ENCODE results near the gene ATXN1. TPM values are rescaled to one million over a fixed set of nuclear protein-coding genes. Genes with fewer than 3 reads are reported as not detected.

The ATXN1 gene
- total and polyA plus RNA-seq, 2 of the 8 experiments (the other 6 are each of a cell fraction or from before 2014, with no cell fraction given), result 1.6 to 4.0 TPM

DNA sequence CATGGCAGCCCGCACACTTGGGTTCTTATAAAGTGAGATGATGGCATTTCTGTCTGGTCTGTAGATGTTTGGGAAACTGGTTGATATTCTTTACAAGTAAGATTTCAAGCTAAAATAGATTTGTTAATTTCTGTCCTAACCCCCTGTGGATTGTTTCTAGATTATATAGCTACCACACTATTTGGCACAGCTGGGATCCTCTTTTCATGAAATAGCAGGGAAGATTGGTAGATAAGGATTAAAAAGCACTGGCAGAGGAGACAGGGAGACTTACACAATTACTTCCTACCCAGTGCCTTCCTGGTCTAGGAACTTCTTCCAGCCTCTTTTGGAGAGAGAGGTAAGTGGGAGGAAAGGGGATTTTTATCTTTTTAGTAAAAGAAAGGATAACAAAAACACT lies 13.2 kb upstream of the ATXN1 start:
- no peak for FAIRE-seq
- no peaks in the 10 kb centered on the region for H3K79me2 ChIP-seq (ENCODE audit: control insufficient read depth in 1 of 2, insufficient read depth in 2 of 2, low read length in 2 of 2)
- H4K8ac ChIP-seq (ENCODE audit: extremely low read depth, insufficient read depth, low read length), result no peak overlapping the region
- no peak overlapping the region for H2BK120ac ChIP-seq (replicated peaks; ENCODE audit: low read depth, low read length)
- no peak for DNase-seq (ENCODE audit: low read depth in 1 of 2, low spot score in 2 of 2)
- 0 out of 4 replicates have a peak, but pooled peaks cover 0 to 5% of the 10 kb centered on the region in 2 experiments for H3K9me3 ChIP-seq (ENCODE audit: insufficient read depth in 2 of 2, low read depth in 1 of 2, low read length in 1 of 2)
- no peak overlapping the region for H3K4me2 ChIP-seq (ENCODE audit: insufficient read depth in 1 of 2, low read depth in 2 of 2, low read length in 2 of 2)
- no peaks in the 10 kb centered on the region for H4K20me1 ChIP-seq (replicated peaks in 1 of 2; ENCODE audit: control insufficient read depth in 1 of 2, insufficient read depth in 2 of 2, low read length in 2 of 2)
- no peak overlapping the region for H3K56ac ChIP-seq (replicated peaks; ENCODE audit: insufficient read length, low read depth, low read length)
- no peak overlapping the region for H2BK5ac ChIP-seq (ENCODE audit: low read depth, low read length)
- no peak overlapping the region for H3K4me3 ChIP-seq (ENCODE audit: extremely low read depth in 1 of 4, insufficient read depth in 2 of 4, low read depth in 3 of 4, low read length in 4 of 4)
- no peak overlapping the region for H3K9ac ChIP-seq (replicated peaks in 1 of 4; ENCODE audit: extremely low read depth in 1 of 4, low read depth in 3 of 4, low read length in 3 of 4)
- no peak overlapping the region for H3K4ac ChIP-seq (replicated peaks; ENCODE audit: insufficient read length, low read depth, low read length)
- H3K18ac ChIP-seq (ENCODE audit: extremely low read depth, low read length), result no peak overlapping the region
- no peak overlapping the region for H4K5ac ChIP-seq (ENCODE audit: insufficient read length, low read depth, low read length)
- H2BK12ac ChIP-seq (ENCODE audit: low read depth, low read length), result no peak overlapping the region
- TF ChIP-seq FOSL1 (IDR thresholded peaks at IDR 0.05; ENCODE audit: insufficient read depth, low read depth, low read length) (no peak), CBX5 (IDR thresholded peaks at IDR 0.05; ENCODE audit: low read depth, low read length) (no peak), SP2 (IDR thresholded peaks at IDR 0.05; ENCODE audit: low read length) (no peak), CREB1 (IDR thresholded peaks at IDR 0.05) (no peak), CTBP2 (IDR thresholded peaks at IDR 0.05; ENCODE audit: borderline replicate concordance, insufficient read depth, insufficient read length, low read length) (no peak), SIX5 (IDR thresholded peaks at IDR 0.05; ENCODE audit: low read depth, low read length) (no peak), POU5F1 (IDR thresholded peaks at IDR 0.05; ENCODE audit: low read depth, low read length) (no peak), ASH2L (IDR thresholded peaks at IDR 0.05; ENCODE audit: low read length) (no peak), BRCA1 (IDR thresholded peaks at IDR 0.05; ENCODE audit: low read depth, low read length) (no peak), RFX5 (IDR thresholded peaks at IDR 0.05; ENCODE audit: borderline replicate concordance, low read depth, low read length) (no peak), GTF2F1 (IDR thresholded peaks at IDR 0.05; ENCODE audit: borderline replicate concordance, low read depth, low read length) (no peak), NANOG (IDR thresholded peaks at IDR 0.05; ENCODE audit: insufficient read depth, low read depth, low read length, poor library complexity, severe bottlenecking) (no peak), POLR2A (IDR thresholded peaks at IDR 0.05; ENCODE audit: control extremely low read depth in 1 of 2, low read depth in 2 of 2, low read length in 2 of 2) (no peak)
- WGBS, 2 experiments (ENCODE audit: extremely low coverage in 1 of 2, insufficient coverage in 1 of 2, insufficient read length in 1 of 2, insufficient replicate concordance in 2 of 2, low coverage in 1 of 2, low lambda C conversion rate in 2 of 2, missing lambda C conversion rate in 1 of 2), result 93% methylated on average over 1 of the region's 1 CpG; no CpG with 5 or more reads in 1 of the 2 experiments
- H3K23ac ChIP-seq (ENCODE audit: insufficient read length), result no peak overlapping the region
- no peaks in the 10 kb centered on the region for H3K4me1 ChIP-seq (replicated peaks in 1 of 4; ENCODE audit: control insufficient read depth in 3 of 4, insufficient read depth in 4 of 4, low read length in 3 of 4)
- H2AFZ ChIP-seq (ENCODE audit: low read length), result no peak overlapping the region
- ChIA-PET POLR2A (ENCODE audit: partially characterized antibody) (no interaction called here), CTCF (ENCODE audit: partially characterized antibody) (interaction anchor here (0.6 to 6.2 kb wide), 9 partner anchors 7 to 337 kb away, joined by 3 to 43 read pairs (median 6); partner anchors contain the start of gene ATXN1)
- H2AK5ac ChIP-seq (ENCODE audit: low read depth, low read length), result no peak overlapping the region
- no peaks in the 10 kb centered on the region for H3K79me1 ChIP-seq (ENCODE audit: low read depth, low read length)
- no peaks in the 10 kb centered on the region; a peak in 2 of 7 replicates for H3K27me3 ChIP-seq (replicated peaks in 1 of 4; ENCODE audit: control insufficient read depth in 3 of 4, extremely low read depth in 1 of 4, insufficient read depth in 3 of 4, low read length in 3 of 4)
- H2BK20ac ChIP-seq (ENCODE audit: low read length), result no peak overlapping the region
- no peaks in the 10 kb centered on the region for H3K23me2 ChIP-seq (ENCODE audit: low read depth, low read length)
- H3K14ac ChIP-seq (ENCODE audit: insufficient read length), result no peak overlapping the region
- H3K27ac ChIP-seq (ENCODE audit: low read depth, low read length), result no peak overlapping the region
- no peaks in the 10 kb centered on the region for H3K36me3 ChIP-seq (ENCODE audit: control insufficient read depth in 2 of 4, insufficient read depth in 4 of 4, low read length in 3 of 4)
- no peak overlapping the region for H4K91ac ChIP-seq (replicated peaks; ENCODE audit: insufficient read length, low read length)
- no peak overlapping the region for H2BK15ac ChIP-seq (ENCODE audit: low read length)
